HG02642 (cell line): ENCODE measurements around the gene YWHAG.
"Not testable (repeated sequence)": the region's sequence is repeated elsewhere in the genome, so short reads cannot be mapped to it uniquely, and the experiment has no call there.

ENCODE experiments used
- ATAC-seq: cut with Tn5 transposase; IDR thresholded peaks from one replicate; pipeline ENCODE4 v1.9.1; 2021; ENCODE audit warnings: mild to moderate bottlenecking; ENCODE audit not compliant: unreplicated experiment, poor library complexity

Gene YWHAG

DNA sequence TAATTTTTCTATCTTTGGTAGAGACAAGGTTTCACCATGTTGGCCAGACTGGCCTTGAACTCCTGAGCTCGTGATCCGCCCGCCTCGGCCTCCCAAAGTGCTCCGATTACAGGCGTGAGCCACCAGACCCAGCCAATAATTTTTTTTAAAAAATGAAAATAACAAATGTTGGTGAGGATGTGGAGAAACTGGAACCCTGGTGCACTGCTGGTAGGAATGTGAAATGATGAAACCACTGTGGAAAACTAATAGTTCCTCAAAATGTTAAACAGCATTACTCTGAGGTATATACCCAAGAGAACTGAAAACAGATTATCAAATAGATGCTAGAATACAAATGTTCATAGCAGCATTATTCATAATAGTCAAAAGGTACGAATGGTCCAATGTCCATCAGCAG, 23.0 kb upstream of the YWHAG start:
- no peak for ATAC-seq

DNA sequence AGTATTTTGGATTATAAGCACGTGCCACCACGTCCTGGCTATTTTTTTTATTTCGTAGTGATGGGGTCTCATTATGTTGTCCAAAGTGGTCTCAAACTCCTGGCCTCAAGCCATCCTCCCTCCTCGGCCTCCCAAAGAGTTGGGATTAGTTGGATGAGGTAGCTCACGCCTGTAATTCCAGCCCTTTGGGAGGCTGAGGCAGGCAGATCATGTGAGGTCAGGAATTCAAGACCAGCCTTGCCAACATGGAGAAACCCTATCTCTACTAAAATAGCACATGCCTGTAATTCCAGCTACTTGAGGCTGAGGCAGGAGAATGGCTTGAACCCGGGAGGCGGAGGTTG, 21.8 kb upstream of the YWHAG start:
- no peak for ATAC-seq

GRCh38 chr7:76377186-76377918, 18.6 kb upstream of the YWHAG start:
- no peak for ATAC-seq

DNA sequence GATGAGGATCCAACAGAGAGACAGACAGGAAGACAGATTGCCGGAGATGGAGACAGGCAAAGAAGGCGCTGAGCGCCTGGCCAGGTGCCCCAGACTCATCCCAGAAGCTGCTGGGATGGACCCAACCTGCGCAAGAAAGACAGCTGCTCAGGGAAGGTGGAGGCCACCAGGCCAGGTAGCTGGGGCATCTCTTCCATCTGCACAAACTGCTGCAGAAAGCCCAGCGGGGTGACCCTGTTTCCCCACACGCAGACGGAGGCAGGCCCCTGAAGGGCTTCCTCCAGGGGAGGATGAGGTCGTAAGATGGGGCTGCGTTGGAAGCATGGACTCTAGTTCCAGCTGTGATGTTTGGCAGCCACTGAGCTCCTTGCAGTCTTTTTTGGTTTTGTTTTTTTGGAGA, 16.5 kb upstream of the YWHAG start:
- no peak for ATAC-seq

- ATAC-seq, result no peak
Measured at GRCh38 chr7:76372984-76373833, 14.4 kb upstream of the YWHAG start.

DNA sequence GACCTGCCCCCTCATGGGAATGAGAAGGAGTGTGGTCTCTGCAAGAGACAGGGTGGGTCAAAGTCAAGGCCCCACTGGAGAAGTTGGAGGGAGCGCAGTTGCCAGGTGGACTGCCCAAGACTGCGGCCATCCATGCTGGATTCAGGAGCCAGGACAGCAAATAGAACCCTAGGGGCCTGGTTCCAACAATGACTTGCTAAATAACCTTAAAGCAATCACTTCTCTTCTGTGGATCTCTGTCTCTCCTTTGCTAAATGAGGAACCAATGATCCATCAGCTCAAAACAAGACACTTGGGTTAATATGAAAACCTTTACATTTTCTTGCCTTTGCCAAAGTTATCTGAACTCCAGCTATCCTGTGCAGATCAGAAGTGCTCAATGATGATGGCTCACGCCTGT, 12.6 kb upstream of the YWHAG start:
- no peak for ATAC-seq

DNA sequence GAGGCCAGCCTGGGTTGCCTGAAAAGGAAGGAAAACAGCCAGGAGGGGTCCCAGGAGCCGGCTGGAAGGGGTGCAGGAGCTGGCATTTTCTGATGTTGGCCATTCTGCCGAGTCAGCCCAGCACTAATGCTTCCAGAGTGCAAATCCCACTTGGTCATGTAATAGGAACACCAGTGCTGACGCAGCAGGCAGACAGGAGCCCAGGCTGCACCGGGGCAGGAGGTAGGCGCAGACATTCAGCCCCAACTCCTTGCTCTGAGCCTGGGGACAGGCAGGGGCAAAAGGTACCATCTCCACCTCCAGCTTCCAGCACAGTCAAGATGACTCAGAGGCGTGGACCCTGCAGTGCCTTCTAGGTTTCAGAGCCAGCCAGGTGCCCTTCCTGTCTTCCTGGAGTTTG, 10.2 kb upstream of the YWHAG start:
- no peak for ATAC-seq

DNA sequence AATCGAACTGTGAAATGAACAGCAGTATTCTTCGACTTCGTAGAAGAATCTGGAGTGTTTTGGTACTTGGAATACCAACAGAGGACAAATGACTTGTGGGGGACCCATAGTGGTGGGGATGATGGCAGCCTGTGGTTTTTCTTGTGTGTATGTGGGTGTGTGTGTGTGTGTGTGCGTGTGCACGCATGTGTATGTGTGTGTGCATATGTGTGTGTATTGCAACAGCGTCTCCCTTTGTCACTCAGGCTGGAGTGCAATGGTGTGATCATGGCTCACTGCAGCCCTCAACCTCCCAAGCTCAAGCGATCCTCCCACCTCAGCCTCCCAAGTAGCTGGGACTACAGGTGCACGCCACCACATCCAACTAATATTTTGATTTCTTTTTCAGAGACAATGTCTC, 9.4 kb upstream of the YWHAG start:
- ATAC-seq, result no peak

GRCh38 chr7:76364198-76364584, 5.4 kb upstream of the YWHAG start:
- no peak for ATAC-seq

DNA sequence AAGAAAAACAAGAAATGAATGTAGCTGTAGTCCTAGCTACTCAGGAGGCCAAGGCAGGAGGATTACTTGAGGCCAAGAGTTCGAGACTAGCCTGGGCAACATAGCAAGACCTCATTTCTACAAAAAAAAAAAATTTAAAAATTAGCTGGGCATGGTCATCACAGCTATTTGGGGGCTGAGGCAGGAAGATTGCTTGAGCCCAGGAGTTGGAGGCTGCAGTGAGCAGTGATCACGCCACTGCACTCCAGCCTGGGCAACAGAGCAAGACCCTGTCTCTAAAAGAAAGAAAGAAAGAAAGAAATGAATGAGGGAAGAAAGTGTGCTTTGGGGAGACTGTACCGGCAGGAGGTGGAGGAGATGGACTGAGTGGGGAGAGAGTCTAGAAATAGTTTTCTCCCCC, 5.0 kb upstream of the YWHAG start:
- not testable (repeated sequence) for ATAC-seq

GRCh38 chr7:76359978-76360638, 1.3 kb upstream of the YWHAG start:
- no peak for ATAC-seq

DNA sequence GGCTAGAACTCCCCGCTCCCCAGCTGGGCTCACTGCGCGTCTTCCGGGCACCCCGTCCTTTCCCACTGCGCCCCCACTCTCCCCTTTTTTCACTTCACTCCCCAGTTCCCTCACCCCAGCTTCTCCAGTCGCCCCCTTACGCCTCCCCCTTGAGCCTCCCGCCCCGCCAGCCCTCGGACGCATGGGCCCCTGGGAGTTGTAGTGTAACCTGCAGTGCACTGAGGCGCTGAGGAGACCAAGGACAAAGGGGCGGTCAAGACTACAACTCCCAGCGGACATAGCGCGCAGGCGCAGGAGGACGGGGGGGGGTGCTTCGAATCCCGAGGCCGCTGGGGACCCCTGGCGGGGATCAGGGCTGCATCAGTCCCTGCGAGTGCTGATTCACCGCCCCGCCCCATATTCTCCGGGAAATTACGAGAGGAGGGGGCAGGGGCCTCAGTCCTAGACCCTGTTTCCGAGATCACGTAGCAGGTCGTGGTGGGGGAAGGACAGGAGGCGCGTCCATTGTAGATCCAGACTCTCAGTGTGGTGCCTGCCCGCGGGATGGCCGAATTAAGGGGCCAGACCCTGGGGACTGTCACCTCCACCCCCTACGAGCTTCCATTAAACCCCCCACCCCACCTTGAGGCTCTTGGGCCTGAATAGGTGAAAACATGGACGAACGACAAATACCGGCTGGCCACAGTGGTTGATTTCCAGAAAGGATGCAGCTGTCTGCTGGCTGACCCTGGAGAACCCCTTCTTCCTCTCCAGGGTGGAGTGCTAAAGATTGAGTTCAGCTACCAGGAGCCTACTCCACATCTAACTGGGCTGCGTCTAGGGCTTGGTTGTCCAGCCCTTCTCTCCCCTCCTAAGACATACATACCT, 553 bp upstream of the YWHAG start:
- peak; percentile 91 for ATAC-seq

DNA sequence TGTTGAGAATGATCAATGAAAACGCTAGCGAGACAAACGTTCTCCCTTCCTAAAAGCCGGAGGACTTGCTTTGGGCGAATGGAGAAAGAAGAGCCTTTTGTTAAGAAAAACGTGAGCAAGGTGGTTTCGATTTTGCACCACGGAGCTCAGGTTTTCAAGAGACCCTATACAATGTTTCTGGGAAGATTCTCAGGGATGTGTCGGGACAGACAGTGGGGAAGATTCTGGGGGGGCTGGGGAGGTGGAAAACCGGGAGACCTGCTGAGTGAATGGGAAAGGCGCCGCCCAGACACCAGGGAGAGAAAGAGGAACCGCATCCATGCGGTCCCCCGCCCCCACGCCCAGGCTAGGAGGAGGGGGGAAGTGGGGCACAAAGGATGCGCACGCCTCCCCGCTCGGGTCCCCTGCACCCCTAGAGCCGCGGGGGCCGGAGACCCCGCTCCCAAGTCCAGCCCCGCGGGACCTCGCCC, 745 bp downstream of the YWHAG start:
- ATAC-seq, result peak; percentile 35

GRCh38 chr7:76357475-76358010, 1.2 kb downstream of the YWHAG start:
- no peak for ATAC-seq

DNA sequence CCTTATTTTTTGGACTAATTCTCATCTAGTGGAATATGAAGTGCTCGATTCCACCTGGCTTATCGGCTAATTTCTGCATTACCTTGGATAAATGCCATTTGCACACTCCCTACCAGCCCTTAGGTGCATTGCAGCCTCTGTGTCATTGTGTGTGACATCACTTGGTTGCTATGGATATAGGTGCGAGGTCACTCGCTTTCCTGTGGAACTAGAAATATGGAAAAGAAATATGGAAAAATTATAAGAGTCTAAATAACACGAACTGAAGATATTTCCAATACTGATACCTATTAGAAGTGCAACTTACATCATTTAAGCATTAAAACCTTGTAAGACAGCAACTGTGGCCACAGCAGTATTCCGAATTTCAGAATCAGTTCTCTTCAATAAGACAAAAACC, 2.0 kb downstream of the YWHAG start:
- no peak for ATAC-seq

DNA sequence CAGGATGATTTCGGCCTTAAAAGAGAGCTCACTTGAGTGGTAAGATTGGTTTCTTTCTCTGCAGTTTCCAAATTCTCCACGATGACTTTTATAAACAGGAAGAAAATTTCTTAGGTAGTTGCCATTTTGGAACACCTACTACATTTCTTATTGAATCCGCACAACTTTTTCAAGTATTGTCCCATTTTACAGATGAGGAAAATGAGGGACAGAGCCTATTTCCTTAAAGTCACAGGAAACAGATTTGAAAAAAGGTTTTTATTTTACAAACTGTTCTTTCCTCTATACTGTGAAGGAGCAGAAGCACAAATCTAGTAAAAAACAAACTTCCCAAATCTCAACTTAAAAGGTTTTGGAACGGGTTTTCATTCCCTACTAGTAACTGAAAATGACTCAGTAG, 2.7 kb downstream of the YWHAG start:
- no peak for ATAC-seq

DNA sequence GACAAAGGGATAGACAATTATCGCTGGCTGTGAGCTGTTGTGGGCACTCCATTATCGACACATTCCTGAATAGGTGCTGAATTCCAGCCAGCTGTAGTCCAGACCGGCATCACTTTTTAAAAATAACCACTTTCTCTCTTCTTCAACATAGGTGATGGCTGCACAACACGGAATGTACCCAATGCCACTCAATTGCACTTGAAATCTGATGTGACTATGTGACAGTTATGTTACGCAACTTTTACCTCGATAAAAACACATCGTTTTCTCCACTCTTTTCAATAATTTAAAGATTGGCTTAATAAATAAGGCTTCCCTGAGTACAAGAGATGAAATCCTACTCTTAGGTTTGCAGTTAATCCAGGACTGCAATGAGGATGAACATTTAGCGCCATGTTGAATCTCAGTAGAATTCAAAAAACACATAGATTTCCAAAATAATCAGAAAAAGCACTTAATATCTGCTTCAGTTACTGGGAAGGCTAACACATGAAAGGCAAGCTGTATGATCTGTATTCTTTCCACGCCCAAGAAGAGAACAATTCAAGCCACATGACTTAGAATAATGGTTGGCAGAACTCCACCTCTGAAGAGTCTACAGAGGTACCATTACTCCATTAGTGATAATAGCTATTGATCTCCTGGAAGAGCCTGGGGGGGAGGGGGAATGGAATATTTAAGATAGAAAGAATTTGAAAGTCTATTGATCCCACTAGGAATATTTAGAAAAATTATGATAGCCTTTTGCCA, 3.6 kb downstream of the YWHAG start:
- ATAC-seq, result no peak

DNA sequence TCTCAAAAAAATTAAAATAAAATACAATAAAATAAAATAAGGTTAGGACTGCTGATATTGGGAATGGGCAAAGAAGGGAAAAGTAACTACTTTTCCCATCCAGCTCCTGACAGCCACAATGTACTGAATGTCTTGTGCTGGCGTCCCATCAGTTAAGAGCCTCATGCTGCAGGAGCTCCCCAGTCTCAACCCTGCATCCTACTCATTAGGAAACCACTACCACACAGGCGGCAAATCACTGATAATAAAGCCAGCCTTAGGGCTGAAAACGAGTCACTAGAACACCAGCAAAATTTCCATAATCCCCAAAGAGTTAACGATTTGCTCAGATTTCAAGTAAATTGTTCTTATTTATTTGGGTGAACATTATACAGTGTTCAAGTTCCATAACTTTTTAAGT, 4.3 kb downstream of the YWHAG start:
- ATAC-seq, result no peak

DNA sequence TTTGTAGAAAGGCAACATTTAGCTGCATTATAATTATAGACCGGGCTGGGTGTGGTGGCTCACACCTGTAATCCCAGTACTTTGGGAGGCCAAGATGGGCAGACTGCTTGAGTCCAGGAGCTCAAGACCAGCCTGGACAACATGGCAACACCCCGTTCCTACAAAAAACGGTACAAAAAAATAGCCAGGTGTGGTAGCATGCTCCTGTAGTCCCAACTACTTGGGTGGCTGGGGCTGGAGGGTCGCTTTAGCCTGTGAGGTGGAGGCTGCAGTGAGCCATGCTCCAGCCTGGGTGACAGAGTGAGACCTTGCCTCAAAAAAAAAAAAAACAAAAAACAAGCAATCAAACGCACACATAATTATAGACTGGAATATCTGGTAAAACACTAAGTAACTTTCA, 5.0 kb downstream of the YWHAG start:
- ATAC-seq, result no peak
